Liver (tissue), 3 donors: ENCODE data around the gene TWIST2.

Experiments used
- CTCF ChIP-seq: fragments of 150-350 bp; IDR thresholded peaks from 2 replicates; pipeline ENCODE4 v1.5.1; 2017; ENCODE audit warnings: improper control_type of control experiment, low read depth, low read length; ENCODE audit not compliant: missing input control
- GABPA ChIP-seq, 2 donors: IDR thresholded peaks in 1 of 2; conservative IDR thresholded peaks in 1 of 2; 2 replicates each; pipeline ENCODE4 v1.6.1; 2016; ENCODE audit warnings: antibody characterized with exemption in 2 of 2, mild to moderate bottlenecking in 1 of 2, moderate library complexity in 1 of 2
- RXRA ChIP-seq, 2 donors: IDR thresholded peaks; 2 replicates each; pipeline ENCODE4 v1.6.1; 2017 to 2018; ENCODE audit warnings: antibody characterized with exemption in 2 of 2, mild to moderate bottlenecking in 1 of 2
- ZBTB33 ChIP-seq: IDR thresholded peaks from 2 replicates; pipeline ENCODE4 v1.6.1; 2016; ENCODE audit warnings: antibody characterized with exemption
- donor health status: healthy.
- donor health status: healthy.

- TF ChIP-seq CTCF (no peak), RXRA (IDR thresholded peaks at IDR 0.05) (no peak), GABPA (IDR thresholded peaks at IDR 0.05 in 1 of 2, conservative IDR thresholded peaks at IDR 0.05 in 1 of 2) (no peak), ZBTB33 (no peak)
These were observed 27.2 kb downstream of the TWIST2 start for GRCh38 chr2:238875101-238875470.
